Chondrocyte (in vitro differentiated cells): ENCODE data around the gene KIF22. TPM values are rescaled to one million over a fixed set of nuclear protein-coding genes. Genes with fewer than 3 reads are reported as not detected.

Source experiments
- DNase-seq: peaks from one replicate; pipeline ENCODE4 v3.0.0; 2021; ENCODE audit warnings: mixed read lengths, low spot score
- H3K27ac Mint-ChIP-seq: one replicate; pipeline ENCODE4 v1.8.0; 2021; ENCODE audit warnings: mild to moderate bottlenecking, moderate library complexity, mixed read lengths; ENCODE audit not compliant: unreplicated experiment
- H3K27me3 Mint-ChIP-seq: 2 replicates; pipeline ENCODE4 v1.8.0; 2021; ENCODE audit warnings: low read depth, mixed read lengths
- H3K36me3 Mint-ChIP-seq: 2 replicates; pipeline ENCODE4 v1.8.0; 2021; ENCODE audit warnings: low read depth, mixed read lengths
- H3K4me1 Mint-ChIP-seq: 2 replicates; pipeline ENCODE4 v1.8.0; 2021; ENCODE audit warnings: low read depth, mild to moderate bottlenecking, mixed read lengths
- H3K4me3 Mint-ChIP-seq: one replicate; pipeline ENCODE4 v1.8.0; 2021; ENCODE audit warnings: mild to moderate bottlenecking, moderate library complexity, mixed read lengths; ENCODE audit not compliant: unreplicated experiment
- H3K9me3 Mint-ChIP-seq: 2 replicates; pipeline ENCODE4 v1.8.0; 2021; ENCODE audit warnings: low read depth, mixed read lengths
- long read RNA-seq: library from polyadenylated mRNA; stranded (forward); transcript quantifications from one replicate; pipeline ENCODE4 v2.0.0, GENCODE V29; 2021
- total RNA-seq: library from RNA; stranded (reverse); gene quantifications from 3 replicates; pipeline ENCODE4 v1.2.1, GENCODE V29; 2021
- TF ChIP-seq, protein P1 (sequence below): fragments of 200-600 bp; sonication (generic); IDR thresholded peaks from 2 replicates; pipeline ENCODE4 v1.5.0; 2021; ENCODE audit warnings: antibody characterized with exemption, mild to moderate bottlenecking, moderate library complexity

KIF22 gene
- 13.5 to 24.3 TPM (median 14.1 TPM) in 3 replicates for total RNA-seq
- long read RNA-seq, transcript KIF22-201 (14 exons, 2,113 nt) = major isoform, 27 of 36 reads
- long read RNA-seq, partial matches to known transcripts = 3 of 36 reads
- long read RNA-seq, other reads (novel, unspliced or antisense) = 6 of 36 reads

DNA sequence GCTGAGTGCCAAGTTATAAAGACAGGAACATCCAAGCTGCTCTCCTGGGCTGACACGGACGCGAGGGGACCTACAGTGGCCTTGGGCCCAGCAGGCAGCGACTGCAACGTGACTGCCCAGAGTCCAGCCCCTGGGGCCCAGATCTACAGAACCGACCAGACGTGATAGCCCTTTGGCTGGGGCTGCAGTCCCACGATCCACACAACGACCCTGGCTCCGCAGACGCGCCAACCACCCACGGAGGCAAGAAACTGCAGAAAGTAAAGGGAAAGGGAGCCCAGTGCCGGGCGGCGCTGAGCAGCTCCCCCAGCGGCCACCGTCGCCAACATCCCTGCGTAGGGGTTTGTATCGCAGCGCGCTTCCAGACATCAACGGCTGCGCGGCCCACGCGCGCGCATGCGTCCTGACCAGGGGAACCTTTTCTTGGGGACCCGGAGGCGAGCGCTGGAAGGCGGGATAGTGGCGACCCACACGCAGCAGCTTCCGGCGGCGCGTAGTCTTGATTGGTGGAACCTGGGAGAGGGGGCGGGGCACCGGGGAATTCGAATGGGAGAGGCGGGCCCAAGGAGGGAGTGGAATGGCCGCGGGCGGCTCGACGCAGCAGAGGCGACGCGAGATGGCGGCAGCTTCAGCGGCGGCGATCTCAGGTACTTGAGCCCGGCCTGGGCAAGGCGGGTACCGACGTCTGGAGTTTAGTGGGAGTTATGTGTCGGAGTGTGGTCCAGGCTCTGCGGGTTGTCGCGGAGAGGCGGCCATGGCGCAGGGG is at the start of gene KIF22:
TSS of gene KIF22 (plus strand) at position 569 of the 766 bp plus-strand sequence. CDS start at position 578, 9 bp downstream.
- Mint-ChIP-seq H3K27me3 (no peaks in the 10 kb centered on the region), H3K4me3 (peak within 1 kb of the TSS; percentile 99), H3K4me1 (peaks cover 30% of the 10 kb centered on the region), H3K36me3 (no peaks in the 10 kb centered on the region), H3K27ac (peak within 1 kb of the TSS; percentile 97), H3K9me3 (no peaks in the 10 kb centered on the region)
- DNase-seq = peak; percentile 100
- TF ChIP-seq, protein P1, sequence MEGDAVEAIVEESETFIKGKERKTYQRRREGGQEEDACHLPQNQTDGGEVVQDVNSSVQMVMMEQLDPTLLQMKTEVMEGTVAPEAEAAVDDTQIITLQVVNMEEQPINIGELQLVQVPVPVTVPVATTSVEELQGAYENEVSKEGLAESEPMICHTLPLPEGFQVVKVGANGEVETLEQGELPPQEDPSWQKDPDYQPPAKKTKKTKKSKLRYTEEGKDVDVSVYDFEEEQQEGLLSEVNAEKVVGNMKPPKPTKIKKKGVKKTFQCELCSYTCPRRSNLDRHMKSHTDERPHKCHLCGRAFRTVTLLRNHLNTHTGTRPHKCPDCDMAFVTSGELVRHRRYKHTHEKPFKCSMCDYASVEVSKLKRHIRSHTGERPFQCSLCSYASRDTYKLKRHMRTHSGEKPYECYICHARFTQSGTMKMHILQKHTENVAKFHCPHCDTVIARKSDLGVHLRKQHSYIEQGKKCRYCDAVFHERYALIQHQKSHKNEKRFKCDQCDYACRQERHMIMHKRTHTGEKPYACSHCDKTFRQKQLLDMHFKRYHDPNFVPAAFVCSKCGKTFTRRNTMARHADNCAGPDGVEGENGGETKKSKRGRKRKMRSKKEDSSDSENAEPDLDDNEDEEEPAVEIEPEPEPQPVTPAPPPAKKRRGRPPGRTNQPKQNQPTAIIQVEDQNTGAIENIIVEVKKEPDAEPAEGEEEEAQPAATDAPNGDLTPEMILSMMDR = peak; percentile 84

GRCh38 chr16:29742683-29743275 is 47.8 kb upstream of the KIF22 start:
- no peaks in the 10 kb centered on the region for H3K36me3 Mint-ChIP-seq
- H3K27ac Mint-ChIP-seq = no peak overlapping the region
- H3K27me3 Mint-ChIP-seq = peaks cover 24% of the 10 kb centered on the region
- TF ChIP-seq, protein P1 = no peak
- H3K9me3 Mint-ChIP-seq = no peaks in the 10 kb centered on the region
- DNase-seq = no peak
- H3K4me1 Mint-ChIP-seq = no peaks in the 10 kb centered on the region
- no peak overlapping the region for H3K4me3 Mint-ChIP-seq

- H3K36me3 Mint-ChIP-seq = no peaks in the 10 kb centered on the region
- H3K9me3 Mint-ChIP-seq = no peaks in the 10 kb centered on the region
- TF ChIP-seq, protein P1 = no peak
- peaks cover 18% of the 10 kb centered on the region for H3K27me3 Mint-ChIP-seq
- H3K4me1 Mint-ChIP-seq = no peaks in the 10 kb centered on the region
- no peak overlapping the region for H3K27ac Mint-ChIP-seq
- H3K4me3 Mint-ChIP-seq = no peak overlapping the region
- no peak for DNase-seq
Observed at GRCh38 chr16:29743475-29743826, 47.1 kb upstream of the KIF22 start.

- no peak overlapping the region for H3K27ac Mint-ChIP-seq
- no peaks in the 10 kb centered on the region for H3K4me1 Mint-ChIP-seq
- H3K4me3 Mint-ChIP-seq = no peak overlapping the region
- no peaks in the 10 kb centered on the region for H3K9me3 Mint-ChIP-seq
- TF ChIP-seq, protein P1 = no peak
- DNase-seq = no peak
- H3K36me3 Mint-ChIP-seq = no peaks in the 10 kb centered on the region
- peaks cover 16% of the 10 kb centered on the region for H3K27me3 Mint-ChIP-seq
Observed at GRCh38 chr16:29743827-29744531, 46.6 kb upstream of the KIF22 start.

DNA sequence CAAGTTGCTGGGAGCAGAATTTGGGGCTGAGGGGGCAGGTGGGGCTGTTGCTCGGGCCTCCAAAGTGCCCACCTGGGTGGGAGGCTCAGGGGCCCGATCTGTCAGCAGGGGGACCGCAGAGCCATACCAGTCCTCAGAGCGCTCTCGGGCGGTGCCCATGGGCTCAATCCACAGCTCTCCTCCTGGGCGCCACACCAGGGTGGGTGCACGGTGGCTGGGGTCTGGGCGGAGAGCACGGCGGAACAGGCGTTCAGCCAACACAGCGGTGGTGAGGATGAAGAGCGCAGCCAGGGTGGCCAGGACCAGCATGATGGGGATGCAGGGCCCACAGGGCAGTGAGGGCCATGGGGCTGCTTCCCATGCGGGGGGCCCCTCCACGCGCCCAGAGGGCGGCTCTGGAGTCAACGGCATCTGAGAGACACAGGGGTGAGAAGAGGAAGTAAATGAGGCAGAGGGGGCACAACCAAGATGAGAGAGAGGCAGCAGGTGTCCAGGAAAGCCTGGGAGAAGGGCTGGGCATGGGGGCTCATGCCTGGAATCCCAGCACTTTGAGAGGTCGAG is 45.9 kb upstream of the KIF22 start:
- Mint-ChIP-seq H3K27me3 (peaks cover 16% of the 10 kb centered on the region), H3K4me3 (no peak overlapping the region), H3K4me1 (no peaks in the 10 kb centered on the region), H3K36me3 (no peaks in the 10 kb centered on the region), H3K27ac (no peak overlapping the region), H3K9me3 (no peaks in the 10 kb centered on the region)
- TF ChIP-seq, protein P1 = no peak
- DNase-seq = no peak
